Measurements from ENCODE around the gene DLG1.

Gene DLG1

DNA sequence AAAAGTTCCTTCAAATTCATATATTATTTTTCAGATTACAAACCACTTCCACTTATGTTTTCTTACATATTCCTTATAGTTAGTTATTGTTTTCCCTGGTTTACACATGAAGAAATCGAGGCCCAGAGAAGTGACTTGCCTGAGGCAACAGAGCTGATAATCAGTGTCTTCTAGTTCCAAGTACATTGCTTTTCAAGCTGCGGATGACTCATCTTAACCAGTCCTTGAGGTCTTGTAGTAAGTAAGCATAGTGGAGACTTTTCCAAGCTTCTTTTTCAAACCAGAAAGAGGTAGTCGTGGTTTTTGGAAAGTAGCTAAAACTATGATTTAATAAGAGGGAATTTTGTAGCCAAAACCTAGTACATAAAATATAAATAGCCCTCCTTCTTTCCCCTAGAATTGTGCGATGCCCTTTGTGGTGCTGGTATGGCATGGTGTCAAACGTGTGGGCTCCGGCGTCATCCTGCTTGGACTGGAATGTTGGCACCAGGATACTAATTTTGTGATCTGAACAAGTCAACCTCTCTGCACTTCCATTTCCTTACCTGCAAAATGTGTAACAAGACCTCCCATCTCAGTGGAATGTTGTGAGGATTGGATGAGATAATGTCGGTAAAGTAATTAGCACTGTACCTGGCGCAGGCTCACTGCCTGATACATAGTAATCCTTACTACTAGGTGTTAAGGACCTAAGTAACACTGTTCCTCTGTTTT, 19.0 kb upstream of the DLG1 start:
- WGBS (ENCODE audit: insufficient coverage, insufficient read length): no CpG with 5 or more reads among the region's 9 CpGs
- Histone ChIP-seq H3K9me3 (ENCODE audit: control insufficient read depth, insufficient read depth, low read length) (no peaks in the 10 kb centered on the region), H3K27me3 (ENCODE audit: control insufficient read depth, insufficient read depth, low read length) (no peaks in the 10 kb centered on the region), H3K4me3 (ENCODE audit: low read length) (no peak overlapping the region), H3K4me1 (ENCODE audit: control insufficient read depth, insufficient read depth, low read length) (no peaks in the 10 kb centered on the region), H3K27ac (ENCODE audit: low read length) (no peak overlapping the region), H3K36me3 (ENCODE audit: control insufficient read depth, insufficient read depth, low read length) (no peaks in the 10 kb centered on the region)
- no peak for DNase-seq (ENCODE audit: low read depth, low spot score)

DNA sequence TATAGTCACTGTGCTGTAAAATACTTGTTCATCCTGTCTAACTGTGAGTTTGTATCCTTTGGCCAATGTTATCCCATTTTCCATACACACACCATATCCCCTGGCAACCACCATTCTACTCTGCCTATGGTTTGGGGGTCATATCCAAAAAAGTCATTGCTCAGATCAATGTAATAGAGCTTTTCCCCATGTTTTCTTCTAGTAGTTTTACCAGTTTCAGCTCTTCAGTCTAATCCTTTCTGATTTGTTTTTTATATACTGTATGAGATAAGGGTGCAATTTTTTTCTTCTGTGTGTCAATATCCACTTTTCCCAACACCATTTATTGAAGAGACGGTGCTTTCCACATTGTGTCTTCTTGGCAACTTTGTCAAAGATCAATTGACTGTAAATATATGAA, 14.0 kb upstream of the DLG1 start:
- no peaks in the 10 kb centered on the region for H3K27me3 ChIP-seq (ENCODE audit: control insufficient read depth, insufficient read depth, low read length)
- H3K36me3 ChIP-seq (ENCODE audit: control insufficient read depth, insufficient read depth, low read length): no peaks in the 10 kb centered on the region
- H3K4me3 ChIP-seq (ENCODE audit: low read length): no peak overlapping the region
- H3K9me3 ChIP-seq (ENCODE audit: control insufficient read depth, insufficient read depth, low read length): no peaks in the 10 kb centered on the region
- no peak for DNase-seq (ENCODE audit: low read depth, low spot score)
- no peak overlapping the region for H3K27ac ChIP-seq (ENCODE audit: low read length)
- WGBS (ENCODE audit: insufficient coverage, insufficient read length): no CpG with 5 or more reads among the region's 1 CpG
- no peaks in the 10 kb centered on the region; the same call in 1 of the 2 replicates for H3K4me1 ChIP-seq (ENCODE audit: control insufficient read depth, insufficient read depth, low read length)

DNA sequence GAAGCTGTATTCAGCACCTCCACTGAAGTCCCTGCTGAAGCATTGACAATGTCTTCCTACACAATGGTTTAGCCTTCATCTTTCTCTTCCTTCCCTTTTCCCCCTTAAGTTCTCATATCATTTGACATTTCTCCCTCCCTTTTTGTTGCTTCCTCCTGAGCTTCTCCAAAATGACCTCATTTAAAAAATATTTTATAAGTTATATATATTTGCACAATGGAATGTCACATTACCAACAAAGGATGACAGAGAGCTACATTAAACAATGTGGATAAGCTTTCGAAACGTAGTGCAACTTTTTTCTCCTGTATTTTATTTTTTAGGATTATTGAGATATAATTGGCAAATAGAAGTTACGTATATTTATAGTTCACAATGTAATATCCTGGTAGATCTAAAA, 13.2 kb upstream of the DLG1 start:
- Histone ChIP-seq H3K27ac (ENCODE audit: low read length) (no peak overlapping the region), H3K27me3 (ENCODE audit: control insufficient read depth, insufficient read depth, low read length) (no peaks in the 10 kb centered on the region), H3K4me3 (ENCODE audit: low read length) (no peak overlapping the region), H3K4me1 (ENCODE audit: control insufficient read depth, insufficient read depth, low read length) (no peaks in the 10 kb centered on the region; the same call in 1 of the 2 replicates), H3K9me3 (ENCODE audit: control insufficient read depth, insufficient read depth, low read length) (no peaks in the 10 kb centered on the region), H3K36me3 (ENCODE audit: control insufficient read depth, insufficient read depth, low read length) (no peaks in the 10 kb centered on the region)
- no peak for DNase-seq (ENCODE audit: low read depth, low spot score)
- WGBS (ENCODE audit: insufficient coverage, insufficient read length): no CpG with 5 or more reads among the region's 3 CpGs

DNA sequence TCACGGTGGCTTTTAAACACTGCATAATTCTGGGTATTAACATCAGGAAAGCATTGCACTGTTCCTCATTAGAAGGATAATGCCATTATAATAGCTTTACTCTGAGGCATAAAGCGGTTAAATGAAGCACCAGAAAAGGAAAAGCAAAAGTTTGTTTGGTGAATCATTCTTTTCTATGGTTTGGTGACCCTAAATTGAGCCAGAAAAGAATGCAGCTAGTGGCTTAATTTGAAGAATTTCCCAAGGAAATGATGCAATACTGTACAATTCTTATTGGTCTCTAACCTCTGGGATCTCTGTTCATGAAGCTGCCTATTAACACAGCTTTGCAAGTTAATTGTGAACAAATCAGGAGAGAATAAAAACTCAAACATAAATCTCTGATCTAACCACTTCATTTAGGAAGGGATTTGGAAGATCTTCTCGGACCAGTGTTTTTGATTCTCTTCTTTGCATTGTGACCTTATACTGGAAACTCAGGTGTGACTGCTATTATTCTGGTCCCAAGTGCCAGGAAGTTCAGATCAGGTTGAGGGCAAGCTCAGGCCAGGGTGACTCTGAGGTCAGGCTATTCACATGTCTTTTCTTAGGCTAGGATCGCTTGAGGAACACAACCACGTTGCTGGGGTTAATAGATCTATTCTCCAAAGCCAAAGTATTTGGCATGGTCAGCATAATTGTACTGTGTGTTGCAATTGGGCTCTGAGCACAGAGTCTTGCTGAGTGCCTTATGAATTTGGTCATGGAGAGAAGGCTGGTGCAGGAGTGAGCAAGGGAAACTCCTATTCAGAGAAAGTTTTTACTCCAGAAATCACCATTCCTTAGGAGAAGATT, 11.3 kb upstream of the DLG1 start:
- Histone ChIP-seq H3K9me3 (ENCODE audit: control insufficient read depth, insufficient read depth, low read length) (no peaks in the 10 kb centered on the region), H3K27me3 (ENCODE audit: control insufficient read depth, insufficient read depth, low read length) (no peaks in the 10 kb centered on the region), H3K36me3 (ENCODE audit: control insufficient read depth, insufficient read depth, low read length) (no peaks in the 10 kb centered on the region), H3K4me3 (ENCODE audit: low read length) (no peak overlapping the region), H3K27ac (ENCODE audit: low read length) (no peak overlapping the region), H3K4me1 (ENCODE audit: control insufficient read depth, insufficient read depth, low read length) (no peaks in the 10 kb centered on the region; the same call in 1 of the 2 replicates)
- WGBS (ENCODE audit: insufficient coverage, insufficient read length): no CpG with 5 or more reads among the region's 5 CpGs
- DNase-seq (ENCODE audit: low read depth, low spot score): no peak

DNA sequence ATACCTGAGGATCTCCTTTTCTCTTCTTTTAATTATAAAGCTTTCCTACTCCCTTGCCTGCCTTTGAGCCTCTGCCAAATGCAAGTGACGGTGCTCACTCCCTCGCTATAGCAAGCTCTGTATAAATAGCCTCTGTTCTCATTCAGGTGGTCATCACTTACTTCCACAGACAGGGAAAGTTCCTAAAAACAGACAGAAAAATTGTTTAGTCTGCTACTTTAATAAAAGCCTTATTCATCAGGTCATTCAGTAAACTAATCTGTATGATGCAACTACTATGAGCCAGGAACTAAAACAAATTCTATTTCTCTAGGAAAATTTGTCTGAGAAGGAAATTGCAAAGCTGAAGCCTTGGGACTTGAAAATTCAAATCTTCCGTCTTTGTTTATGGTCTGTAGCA, 10.2 kb upstream of the DLG1 start:
- no peaks in the 10 kb centered on the region for H3K9me3 ChIP-seq (ENCODE audit: control insufficient read depth, insufficient read depth, low read length)
- H3K27me3 ChIP-seq (ENCODE audit: control insufficient read depth, insufficient read depth, low read length): no peaks in the 10 kb centered on the region
- no peak overlapping the region for H3K27ac ChIP-seq (ENCODE audit: low read length)
- no peaks in the 10 kb centered on the region; the same call in 1 of the 2 replicates for H3K4me1 ChIP-seq (ENCODE audit: control insufficient read depth, insufficient read depth, low read length)
- H3K4me3 ChIP-seq (ENCODE audit: low read length): no peak overlapping the region
- no CpG with 5 or more reads among the region's 3 CpGs for WGBS (ENCODE audit: insufficient coverage, insufficient read length)
- no peak for DNase-seq (ENCODE audit: low read depth, low spot score)
- H3K36me3 ChIP-seq (ENCODE audit: control insufficient read depth, insufficient read depth, low read length): no peaks in the 10 kb centered on the region

DNA sequence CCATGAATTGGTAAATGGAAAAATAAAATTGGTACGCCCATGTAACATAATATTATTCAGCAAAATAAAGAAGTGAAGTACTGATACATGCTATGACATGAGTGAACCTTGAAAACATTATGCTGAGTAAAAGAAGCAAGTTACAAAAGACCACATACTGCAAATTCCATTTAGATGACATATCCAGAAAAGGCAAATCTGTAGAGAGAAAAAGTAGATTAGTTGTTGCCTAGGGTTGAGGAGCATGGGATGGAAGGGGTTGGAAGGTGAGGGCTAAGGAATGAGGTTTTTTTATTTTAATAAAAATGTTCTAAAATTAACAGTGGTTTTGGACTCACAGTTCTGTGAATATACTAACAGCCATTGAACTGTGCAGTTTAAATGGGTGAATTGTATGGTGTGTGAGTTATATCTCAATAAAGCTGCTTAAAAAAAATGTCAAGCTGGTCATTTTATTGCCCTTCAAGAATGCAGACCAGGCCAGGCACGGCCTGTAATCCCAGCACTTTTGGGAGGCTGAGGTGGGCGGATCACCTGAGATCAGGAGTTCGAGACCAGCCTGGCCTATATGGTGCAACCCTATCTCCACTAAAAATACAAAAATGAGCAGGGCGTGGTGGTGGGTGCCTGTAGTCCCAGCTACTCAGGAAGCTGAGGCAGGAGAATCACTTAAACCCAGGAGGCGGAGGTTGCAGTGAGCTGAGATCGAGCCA, 8.1 kb upstream of the DLG1 start:
- DNase-seq (ENCODE audit: low read depth, low spot score): no peak
- Histone ChIP-seq H3K9me3 (ENCODE audit: control insufficient read depth, insufficient read depth, low read length) (no peaks in the 10 kb centered on the region), H3K27me3 (ENCODE audit: control insufficient read depth, insufficient read depth, low read length) (no peaks in the 10 kb centered on the region), H3K4me1 (ENCODE audit: control insufficient read depth, insufficient read depth, low read length) (no peaks in the 10 kb centered on the region; the same call in 1 of the 2 replicates), H3K4me3 (ENCODE audit: low read length) (no peak overlapping the region), H3K27ac (ENCODE audit: low read length) (no peak overlapping the region), H3K36me3 (ENCODE audit: control insufficient read depth, insufficient read depth, low read length) (no peaks in the 10 kb centered on the region)
- no CpG with 5 or more reads among the region's 7 CpGs for WGBS (ENCODE audit: insufficient coverage, insufficient read length)

DNA sequence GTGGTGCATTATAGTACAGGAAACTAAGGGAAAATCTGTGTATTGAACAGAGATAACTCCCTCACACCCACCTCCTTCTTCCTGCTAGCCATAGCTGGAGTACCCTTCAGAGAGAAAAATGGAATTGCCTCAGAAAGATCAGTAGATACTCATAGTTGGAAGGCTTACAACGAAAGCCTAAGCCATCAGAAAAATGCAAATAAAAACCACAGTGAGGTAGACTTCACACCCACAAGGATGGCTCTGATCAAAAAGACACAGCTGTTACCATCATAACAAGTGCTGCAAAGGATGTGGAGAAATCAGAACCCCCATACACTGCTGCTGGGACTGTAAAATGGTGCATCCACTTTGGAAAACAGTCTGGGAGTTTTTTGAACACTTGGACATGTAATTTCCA, 7.4 kb upstream of the DLG1 start:
- no peak for DNase-seq (ENCODE audit: low read depth, low spot score)
- Histone ChIP-seq H3K4me3 (ENCODE audit: low read length) (no peak overlapping the region), H3K9me3 (ENCODE audit: control insufficient read depth, insufficient read depth, low read length) (no peaks in the 10 kb centered on the region), H3K36me3 (ENCODE audit: control insufficient read depth, insufficient read depth, low read length) (no peaks in the 10 kb centered on the region), H3K27me3 (ENCODE audit: control insufficient read depth, insufficient read depth, low read length) (no peaks in the 10 kb centered on the region), H3K4me1 (ENCODE audit: control insufficient read depth, insufficient read depth, low read length) (no peaks in the 10 kb centered on the region; the same call in 1 of the 2 replicates), H3K27ac (ENCODE audit: low read length) (no peak overlapping the region)
- WGBS (ENCODE audit: insufficient coverage, insufficient read length): no CpG with 5 or more reads among the region's 1 CpG

DNA sequence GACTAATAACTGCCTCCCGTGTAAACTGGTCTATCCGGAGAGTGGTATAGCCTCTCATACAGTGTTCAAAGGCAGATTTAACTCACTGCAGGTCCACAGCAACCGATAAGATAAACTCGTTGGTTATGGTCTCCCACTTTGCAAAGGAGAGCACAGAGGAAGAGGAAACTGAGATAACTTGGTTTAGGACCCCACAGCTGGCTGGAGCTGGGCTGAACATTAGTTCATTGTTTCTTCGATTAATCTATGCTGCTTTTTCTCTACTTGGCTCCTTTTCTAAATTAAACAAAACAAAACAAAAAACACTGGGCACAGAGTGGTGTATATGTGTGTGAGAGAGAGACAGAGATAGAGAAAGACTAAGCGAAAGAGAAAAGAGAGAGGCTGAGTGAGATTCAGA, 5.0 kb upstream of the DLG1 start:
- H3K27ac ChIP-seq (ENCODE audit: low read length): no peak overlapping the region

DNA sequence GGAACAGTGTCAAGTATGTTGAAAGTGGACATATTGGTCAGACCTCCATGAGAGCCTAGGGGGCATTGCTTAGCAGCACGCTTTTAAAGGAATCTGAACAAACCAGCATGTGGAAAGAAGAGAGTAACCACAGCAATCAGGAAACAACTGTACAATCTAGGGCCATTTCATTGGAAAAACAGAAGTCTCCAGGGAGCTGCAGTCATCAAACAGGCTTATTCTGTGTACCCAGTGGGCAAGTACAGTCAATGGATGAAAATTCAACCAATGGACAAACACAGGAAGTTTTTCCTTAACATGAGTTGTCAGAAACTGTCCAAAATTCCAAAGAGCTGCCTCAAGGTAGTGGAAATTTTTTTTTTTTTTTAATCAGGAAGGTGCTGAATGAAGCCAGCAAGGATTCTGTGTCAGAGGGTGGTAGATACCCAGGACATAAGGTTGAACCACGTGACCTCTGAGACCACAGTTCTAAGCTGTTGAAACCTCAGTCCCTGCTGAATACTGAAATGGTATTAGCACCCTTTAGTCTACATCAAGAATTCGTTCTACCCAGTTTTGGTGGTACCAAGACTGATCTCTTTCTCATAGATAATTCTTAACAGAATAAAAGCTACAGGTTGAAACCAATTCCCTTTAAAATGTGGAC, 4.4 kb upstream of the DLG1 start:
- Histone ChIP-seq H3K4me3 (ENCODE audit: low read length) (no peak overlapping the region), H3K4me1 (ENCODE audit: control insufficient read depth, insufficient read depth, low read length) (no peaks in the 10 kb centered on the region; the same call in 1 of the 2 replicates), H3K9me3 (ENCODE audit: control insufficient read depth, insufficient read depth, low read length) (no peaks in the 10 kb centered on the region), H3K36me3 (ENCODE audit: control insufficient read depth, insufficient read depth, low read length) (no peaks in the 10 kb centered on the region), H3K27ac (ENCODE audit: low read length) (no peak overlapping the region), H3K27me3 (ENCODE audit: control insufficient read depth, insufficient read depth, low read length) (no peaks in the 10 kb centered on the region)
- WGBS (ENCODE audit: insufficient coverage, insufficient read length): no CpG with 5 or more reads among the region's 3 CpGs
- no peak for DNase-seq (ENCODE audit: low read depth, low spot score)

More for the DNA sequence above, 5.0 kb upstream of the DLG1 start:
- H3K4me1 ChIP-seq (ENCODE audit: control insufficient read depth, insufficient read depth, low read length): no peaks in the 10 kb centered on the region; the same call in 1 of the 2 replicates
- no CpG with 5 or more reads among the region's 6 CpGs for WGBS (ENCODE audit: insufficient coverage, insufficient read length)
- no peaks in the 10 kb centered on the region for H3K9me3 ChIP-seq (ENCODE audit: control insufficient read depth, insufficient read depth, low read length)
- no peak overlapping the region for H3K4me3 ChIP-seq (ENCODE audit: low read length)
- H3K27me3 ChIP-seq (ENCODE audit: control insufficient read depth, insufficient read depth, low read length): no peaks in the 10 kb centered on the region
- DNase-seq (ENCODE audit: low read depth, low spot score): no peak
- no peaks in the 10 kb centered on the region for H3K36me3 ChIP-seq (ENCODE audit: control insufficient read depth, insufficient read depth, low read length)

DNA sequence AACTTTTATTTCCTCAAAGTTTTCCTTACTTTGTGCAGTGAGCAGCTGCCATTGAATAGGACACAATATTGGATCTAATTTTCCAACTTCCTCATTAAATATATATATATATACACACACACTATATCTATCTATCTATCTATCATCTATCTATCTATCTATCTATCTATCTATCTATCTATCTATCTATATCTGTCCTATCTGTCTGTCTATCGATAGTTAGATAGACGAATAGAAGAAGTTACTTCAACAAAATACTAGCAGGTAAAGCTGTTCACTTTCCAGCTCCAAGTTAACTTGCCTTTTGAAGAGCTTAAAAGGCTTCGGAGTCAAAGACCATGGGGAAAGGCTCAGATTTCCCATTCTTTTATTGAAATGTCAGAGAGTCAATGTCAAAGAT, 3.6 kb upstream of the DLG1 start:
- no peak overlapping the region for H3K27ac ChIP-seq (ENCODE audit: low read length)

More for the DNA sequence above, 3.6 kb upstream of the DLG1 start:
- no CpG with 5 or more reads among the region's 3 CpGs for WGBS (ENCODE audit: insufficient coverage, insufficient read length)
- Histone ChIP-seq H3K36me3 (ENCODE audit: control insufficient read depth, insufficient read depth, low read length) (no peaks in the 10 kb centered on the region), H3K9me3 (ENCODE audit: control insufficient read depth, insufficient read depth, low read length) (no peaks in the 10 kb centered on the region), H3K27me3 (ENCODE audit: control insufficient read depth, insufficient read depth, low read length) (no peaks in the 10 kb centered on the region), H3K4me1 (ENCODE audit: control insufficient read depth, insufficient read depth, low read length) (no peaks in the 10 kb centered on the region; the same call in 1 of the 2 replicates), H3K4me3 (ENCODE audit: low read length) (no peak overlapping the region)
- DNase-seq (ENCODE audit: low read depth, low spot score): no peak
